ENCODE measurements around the gene RFWD3. TPM values are rescaled to one million over a fixed set of nuclear protein-coding genes. Genes with fewer than 3 reads are reported as not detected.

RFWD3 gene
- total RNA-seq, 1 experiment from 2014 or later = 31.3 TPM

DNA sequence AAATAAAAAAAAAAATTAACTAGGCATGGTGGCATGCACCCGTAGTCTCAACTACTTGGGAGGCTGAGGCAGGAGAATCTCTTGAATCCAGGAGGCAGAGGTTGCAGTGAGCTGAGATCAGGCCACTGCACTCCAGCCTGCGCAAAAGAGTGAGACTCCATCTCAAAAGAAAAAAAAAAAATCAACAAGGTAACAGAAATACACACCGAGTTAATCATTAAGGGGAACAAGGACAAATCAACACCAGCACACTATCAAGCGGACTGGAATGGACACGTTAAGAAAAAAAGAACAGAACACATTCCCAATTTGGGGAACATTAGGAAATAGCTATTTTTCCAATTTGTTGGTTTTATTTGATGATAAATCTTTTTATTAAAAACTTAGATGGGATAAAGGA lies 31.4 kb downstream of the RFWD3 start:
- in situ Hi-C loops (cut with HindIII; ENCODE audit: low pct_unique_long_range_greater_than_20kb, low sequenced_read_pairs) = no loop called here
- no peak for DNase-seq (ENCODE audit: low read depth, low spot score)

DNA sequence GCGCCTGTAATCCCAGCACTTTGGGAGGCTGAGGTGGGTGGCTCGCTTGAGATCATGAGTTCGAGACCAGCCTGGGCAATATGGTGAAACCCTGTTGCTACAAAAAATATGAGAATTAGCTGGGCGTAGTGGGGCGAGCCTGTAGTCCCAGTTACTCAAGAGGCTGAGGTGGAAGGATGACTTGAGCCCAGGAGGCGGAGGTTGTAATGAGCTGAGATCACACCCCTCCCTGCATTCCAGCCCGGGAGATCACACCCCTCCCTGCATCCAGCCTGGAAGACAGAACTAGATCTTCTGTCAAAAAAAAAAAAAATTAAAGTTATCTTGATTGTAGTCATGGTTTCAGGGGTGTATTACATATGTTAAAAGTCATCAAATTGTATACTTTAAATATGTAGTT lies 33.0 kb downstream of the RFWD3 start:
- no peak for DNase-seq (ENCODE audit: low read depth, low spot score)
- in situ Hi-C loops (cut with HindIII; ENCODE audit: low pct_unique_long_range_greater_than_20kb, low sequenced_read_pairs) = no loop called here

DNA sequence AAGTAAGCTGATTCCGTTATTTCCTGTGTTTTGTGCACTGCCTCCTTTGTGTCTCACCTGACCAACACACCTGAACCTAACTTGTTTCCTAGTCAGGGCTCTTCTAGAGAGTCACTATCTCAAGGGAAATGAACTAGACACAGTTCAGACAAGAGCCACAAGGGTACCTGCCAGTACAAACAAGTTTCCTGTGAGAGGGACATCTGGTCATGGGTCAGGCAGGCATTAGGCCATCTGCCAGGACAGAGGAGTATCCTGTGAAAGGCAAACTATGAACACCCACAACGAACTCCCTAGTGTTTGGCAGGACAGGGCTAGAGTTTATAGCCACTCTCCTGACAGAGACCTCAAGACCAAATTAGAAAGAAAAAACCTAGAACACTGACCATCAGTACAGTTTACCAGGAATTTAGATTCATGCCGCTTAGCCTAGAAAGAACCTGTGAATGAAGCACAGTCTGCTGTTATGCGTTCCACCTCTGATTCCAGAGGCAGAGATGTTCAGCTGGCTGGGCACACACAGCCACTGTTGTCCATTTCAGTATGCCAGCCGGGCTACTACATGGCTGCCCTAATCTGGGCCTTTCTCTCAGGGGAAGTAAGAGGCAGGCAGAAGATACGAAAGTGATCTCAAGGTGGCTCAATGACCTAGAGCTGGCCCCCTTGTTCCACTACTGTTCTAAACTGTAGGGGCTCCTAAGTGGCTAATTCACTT lies 39.0 kb downstream of the RFWD3 start:
- no peak for DNase-seq (ENCODE audit: low read depth, low spot score)
- in situ Hi-C loops (cut with HindIII; ENCODE audit: low pct_unique_long_range_greater_than_20kb, low sequenced_read_pairs) = no loop called here

DNA sequence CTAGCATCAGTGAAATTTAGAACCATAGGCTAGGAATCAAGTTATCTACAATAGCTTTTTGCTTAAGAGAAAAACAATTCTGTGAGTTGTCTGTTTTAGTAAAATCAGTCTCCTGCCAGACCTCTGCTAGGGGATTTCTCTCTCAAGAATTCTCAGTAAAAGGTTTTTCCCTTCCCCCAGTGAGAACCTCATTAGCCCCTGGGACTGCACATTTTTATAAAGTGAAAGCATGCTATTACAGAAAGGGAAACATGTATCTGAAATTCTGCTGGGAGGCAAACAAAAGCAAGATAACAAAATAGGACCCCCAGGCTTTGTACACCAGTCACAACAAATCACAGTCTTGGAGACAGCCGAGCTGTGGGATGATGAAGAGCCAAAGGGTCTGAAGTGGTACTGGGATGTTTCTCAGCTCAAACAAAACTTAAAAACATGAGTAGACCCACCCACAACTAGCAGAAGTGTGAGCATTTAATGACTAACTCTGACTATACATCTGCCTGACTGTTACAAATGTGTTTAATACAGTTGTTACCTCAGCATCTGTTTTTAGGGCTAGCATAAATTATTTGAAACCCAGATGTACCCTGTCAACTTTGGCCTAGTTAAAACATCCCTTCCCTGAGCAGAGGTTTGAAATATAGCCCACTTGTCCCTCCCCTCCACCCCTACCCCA lies 39.8 kb downstream of the RFWD3 start:
- no peak for DNase-seq (ENCODE audit: low read depth, low spot score)
- in situ Hi-C loops (cut with HindIII; ENCODE audit: low pct_unique_long_range_greater_than_20kb, low sequenced_read_pairs) = no loop called here

DNA sequence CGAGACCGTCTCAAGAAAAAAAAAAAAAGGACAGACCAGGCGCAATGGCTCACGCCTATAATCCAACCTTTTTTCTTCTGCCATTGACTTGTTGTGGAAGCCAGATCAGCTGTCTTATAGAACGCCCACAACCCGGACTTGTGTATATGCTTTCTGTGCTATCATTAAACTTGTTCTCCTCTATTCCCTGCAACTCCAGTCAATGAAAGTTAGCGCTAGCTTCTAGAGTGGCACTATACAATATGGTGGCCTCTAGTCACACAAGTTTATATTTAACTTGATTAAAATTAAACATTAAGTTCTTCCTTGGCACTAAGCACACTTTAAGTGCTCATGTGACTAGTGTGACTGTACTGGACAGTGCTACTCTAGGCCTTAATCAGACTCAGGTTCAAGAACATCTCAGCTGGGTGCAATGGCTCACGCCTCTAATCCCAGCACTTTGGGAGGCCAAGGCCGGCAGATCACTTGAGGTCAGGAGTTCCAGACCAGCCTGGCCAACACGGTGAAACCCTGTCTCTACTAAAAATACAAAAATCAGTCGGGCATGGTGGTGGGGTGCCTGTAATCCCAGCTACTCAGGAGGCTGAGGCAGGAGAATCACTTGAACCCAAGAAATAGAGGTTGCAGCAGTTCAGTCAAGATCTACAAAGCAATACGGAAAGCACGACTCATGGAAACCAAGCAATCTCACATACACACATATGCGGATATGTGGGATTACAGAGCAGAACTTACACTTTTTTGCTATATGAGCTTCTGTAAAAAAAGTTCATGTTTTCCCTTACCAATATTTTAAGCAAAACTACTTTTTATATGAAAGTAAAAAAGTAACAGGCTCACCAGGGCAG lies 41.0 kb downstream of the RFWD3 start:
- in situ Hi-C loops (cut with HindIII; ENCODE audit: low pct_unique_long_range_greater_than_20kb, low sequenced_read_pairs) = no loop called here
- no peak for DNase-seq (ENCODE audit: low read depth, low spot score)

DNA sequence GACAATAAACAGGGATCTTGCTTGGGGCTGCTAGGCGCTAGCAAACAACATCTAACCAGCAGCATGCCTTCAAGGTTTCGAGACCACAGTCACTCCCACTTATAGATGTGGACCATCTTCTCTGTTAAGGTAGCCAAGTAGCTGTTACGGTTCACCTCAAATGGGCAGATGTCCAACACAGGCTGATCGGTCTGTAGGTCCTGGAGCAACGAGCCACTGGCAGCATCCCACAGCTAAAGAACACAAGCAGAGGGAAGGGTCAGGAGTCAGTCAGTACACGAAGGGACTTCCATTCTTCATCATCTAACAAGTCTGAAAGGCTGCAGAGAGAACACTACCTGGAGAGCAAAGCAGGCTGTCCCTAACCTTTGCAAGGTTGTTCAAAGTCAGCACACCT lies 42.8 kb downstream of the RFWD3 start:
- in situ Hi-C loops (cut with HindIII; ENCODE audit: low pct_unique_long_range_greater_than_20kb, low sequenced_read_pairs) = no loop called here

DNA sequence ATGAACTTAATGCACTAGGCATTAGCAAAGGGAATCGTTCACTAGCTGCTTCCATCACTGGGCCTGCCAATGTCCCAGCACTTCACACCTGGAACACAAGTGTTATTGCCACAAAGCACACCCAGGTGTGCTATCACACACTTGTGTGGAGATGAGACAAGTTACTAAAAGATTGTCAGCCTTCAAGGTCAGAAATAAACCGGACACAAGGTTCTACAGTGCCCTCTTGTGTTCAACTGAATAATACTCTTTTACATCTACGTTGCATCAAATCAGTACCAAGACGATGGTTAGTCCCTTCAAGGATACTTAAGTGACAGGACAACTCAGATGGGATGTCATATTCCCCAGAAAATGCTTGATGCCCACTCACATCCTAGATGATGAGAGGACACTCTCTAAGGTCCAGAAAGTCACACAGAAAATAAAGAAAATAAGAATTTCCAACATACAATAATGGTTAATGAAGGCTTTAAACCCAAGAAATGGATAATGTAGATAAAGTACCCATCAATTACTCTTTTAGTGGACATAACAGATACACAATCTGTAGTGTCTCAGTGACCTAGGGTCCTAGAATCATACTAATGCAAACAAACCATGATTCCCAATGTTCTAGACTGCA lies 43.4 kb downstream of the RFWD3 start:
- DNase-seq (ENCODE audit: low read depth, low spot score) = peak; percentile 65
- in situ Hi-C loops (cut with HindIII; ENCODE audit: low pct_unique_long_range_greater_than_20kb, low sequenced_read_pairs) = no loop called here

More for the DNA sequence above, 42.8 kb downstream of the RFWD3 start:
- no peak for DNase-seq (ENCODE audit: low read depth, low spot score)

DNA sequence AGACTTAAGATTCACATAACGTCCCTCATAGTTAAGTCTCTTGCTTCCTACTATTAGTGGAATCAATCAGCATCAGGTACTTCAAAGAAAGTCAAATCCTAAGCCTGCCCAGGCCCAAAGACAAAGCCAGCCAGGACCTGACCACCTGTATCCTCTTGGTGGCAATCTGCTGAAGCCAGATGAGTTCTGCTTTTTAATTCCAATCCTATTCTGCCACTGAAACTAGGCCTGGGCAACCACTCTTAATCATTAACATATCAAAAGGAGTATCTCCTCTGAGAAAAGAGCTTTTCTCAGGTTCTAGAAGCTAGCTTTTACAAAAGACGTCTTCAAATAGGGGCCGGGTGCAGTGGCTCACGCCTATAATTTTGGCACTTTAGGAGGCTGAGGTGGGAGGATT lies 44.7 kb downstream of the RFWD3 start:
- in situ Hi-C loops (cut with HindIII; ENCODE audit: low pct_unique_long_range_greater_than_20kb, low sequenced_read_pairs) = no loop called here
- no peak for DNase-seq (ENCODE audit: low read depth, low spot score)

DNA sequence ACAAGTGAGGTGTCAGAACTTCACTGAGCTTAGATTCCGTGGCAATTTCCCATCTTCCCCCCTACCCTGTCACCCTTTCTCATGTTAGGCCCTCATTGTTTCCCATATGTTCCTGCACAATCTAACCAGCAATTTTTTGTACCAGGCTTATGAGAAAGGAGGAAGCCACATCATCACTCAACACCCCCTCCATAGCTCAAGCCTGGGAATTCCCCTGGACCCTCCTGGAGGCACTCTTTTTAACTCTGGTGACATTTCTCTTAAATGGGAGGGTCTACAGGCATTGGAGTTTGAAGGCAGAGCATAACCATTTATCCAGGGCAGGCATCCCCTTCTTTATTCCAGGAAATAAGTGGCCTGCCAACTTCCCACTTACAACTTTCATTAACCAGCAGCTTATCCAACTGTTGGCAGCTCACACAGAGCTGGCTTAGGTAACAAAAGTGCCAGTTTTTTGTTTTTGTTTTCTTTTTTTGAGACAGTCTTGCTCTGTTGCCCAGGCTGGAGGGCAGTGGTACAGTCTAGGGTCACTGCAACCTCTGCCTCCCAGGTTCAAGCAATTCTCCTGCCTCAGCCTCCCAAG lies 49.4 kb downstream of the RFWD3 start:
- DNase-seq (ENCODE audit: low read depth, low spot score) = no peak
- in situ Hi-C loops (cut with HindIII; ENCODE audit: low pct_unique_long_range_greater_than_20kb, low sequenced_read_pairs) = no loop called here

DNA sequence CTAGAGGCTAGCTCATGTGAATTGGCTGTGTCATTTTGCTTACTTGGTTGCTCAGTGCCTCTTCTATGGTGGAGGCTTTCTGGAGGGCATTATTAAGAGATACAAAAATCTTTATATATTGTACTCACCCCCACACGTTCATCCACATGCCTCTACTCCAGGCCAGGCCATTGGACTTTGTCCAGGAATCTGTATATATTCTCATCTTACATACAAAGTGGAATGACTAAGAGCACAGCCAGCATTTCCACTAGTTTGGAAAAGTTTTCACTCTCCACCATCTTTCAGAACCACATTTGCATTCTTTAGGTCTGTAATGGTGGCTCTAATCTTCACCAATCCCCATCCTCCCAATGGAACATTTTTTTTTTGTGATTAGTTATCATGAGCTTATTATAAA lies 55.0 kb downstream of the RFWD3 start:
- DNase-seq (ENCODE audit: low read depth, low spot score) = no peak
- in situ Hi-C loops (cut with HindIII; ENCODE audit: low pct_unique_long_range_greater_than_20kb, low sequenced_read_pairs) = no loop called here

DNA sequence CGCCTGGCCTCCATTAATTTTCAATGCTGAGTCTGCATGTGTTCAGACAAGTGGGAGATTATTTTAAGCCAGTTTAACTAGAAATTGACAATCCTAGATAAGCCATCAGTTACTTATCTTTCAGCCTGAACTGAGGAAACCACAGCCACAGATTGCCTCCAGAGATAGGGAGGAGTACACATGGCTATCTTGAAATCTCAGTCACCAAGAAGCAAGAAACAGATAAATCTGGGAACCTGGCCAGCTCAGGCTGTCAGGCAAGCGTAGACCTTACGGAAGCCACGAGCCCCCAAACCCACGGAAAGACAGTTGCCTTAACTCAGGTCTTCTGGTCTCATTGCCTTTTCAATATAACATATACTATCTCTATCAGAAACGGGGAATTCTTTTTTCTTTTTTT lies 57.7 kb downstream of the RFWD3 start:
- in situ Hi-C loops (cut with HindIII; ENCODE audit: low pct_unique_long_range_greater_than_20kb, low sequenced_read_pairs) = no loop called here
- no peak for DNase-seq (ENCODE audit: low read depth, low spot score)

DNA sequence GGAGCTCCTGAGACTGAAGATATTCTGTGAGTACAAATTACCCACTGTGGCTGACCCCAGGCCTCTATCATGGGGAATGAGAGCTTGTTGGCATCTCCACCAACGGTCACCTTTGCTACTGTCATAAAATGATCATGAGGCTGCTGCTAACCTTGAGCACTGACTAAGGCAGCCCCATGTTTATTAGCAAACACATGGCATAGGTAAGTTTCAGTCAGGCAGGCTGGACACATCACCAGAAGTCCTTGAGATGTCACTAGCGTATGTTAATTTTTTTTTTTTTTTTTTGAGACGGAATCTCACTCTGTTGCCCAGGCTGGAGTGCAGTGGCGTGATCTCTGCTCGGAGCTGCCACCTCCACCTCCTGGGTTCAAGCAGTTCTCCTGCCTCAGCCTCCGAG lies 58.3 kb downstream of the RFWD3 start:
- DNase-seq (ENCODE audit: low read depth, low spot score) = no peak
- in situ Hi-C loops (cut with HindIII; ENCODE audit: low pct_unique_long_range_greater_than_20kb, low sequenced_read_pairs) = no loop called here

DNA sequence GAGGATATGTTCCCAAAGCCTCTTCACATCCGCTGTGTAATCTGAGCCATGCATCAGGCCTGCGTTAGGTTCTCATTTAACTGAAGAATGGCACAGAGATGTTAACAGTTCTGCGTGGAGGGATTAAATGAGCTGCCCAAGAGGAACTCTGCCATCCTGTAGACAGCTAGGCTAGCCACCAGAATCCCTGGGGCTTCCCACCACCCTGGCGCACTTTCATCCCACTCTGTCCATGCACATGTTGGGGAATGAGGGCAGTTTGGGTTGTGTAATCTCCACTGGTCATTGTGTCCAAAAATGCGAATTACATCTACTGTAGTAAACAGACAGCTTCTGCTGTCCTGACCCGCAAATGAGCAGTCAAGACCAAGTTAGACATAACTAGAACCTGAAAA lies 58.7 kb downstream of the RFWD3 start:
- in situ Hi-C loops (cut with HindIII; ENCODE audit: low pct_unique_long_range_greater_than_20kb, low sequenced_read_pairs) = no loop called here
- no peak for DNase-seq (ENCODE audit: low read depth, low spot score)

DNA sequence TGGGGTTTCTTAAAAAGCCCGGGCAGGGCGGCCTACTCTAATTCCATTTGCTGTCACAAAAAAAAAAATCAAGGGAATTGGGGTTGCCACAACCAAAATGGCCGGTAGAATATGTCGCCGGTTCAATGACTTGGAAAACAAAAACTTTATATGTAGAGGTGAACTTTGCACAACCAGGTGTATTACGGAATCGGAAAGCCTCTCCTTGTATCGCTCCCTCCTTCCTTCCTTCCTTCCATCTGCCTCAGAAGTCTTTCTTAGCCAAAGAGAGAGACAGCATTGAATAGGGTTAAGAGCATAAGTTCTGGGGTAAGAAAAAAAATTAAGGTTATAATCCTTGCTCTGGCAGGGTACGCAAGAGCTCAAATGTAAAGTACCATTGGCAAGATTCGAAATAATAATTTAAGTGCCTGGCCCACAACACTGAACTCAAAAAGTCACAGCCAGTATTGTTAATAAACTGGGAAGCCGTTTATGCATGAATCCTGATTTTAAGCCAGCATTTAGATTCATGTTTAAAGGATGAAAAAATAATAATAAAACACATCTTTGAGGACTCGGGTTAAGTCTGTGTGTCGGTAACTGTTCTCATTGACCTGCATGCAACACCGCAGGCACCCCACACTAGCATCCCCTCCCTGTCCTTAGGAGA lies 59.2 kb downstream of the RFWD3 start:
- no peak for DNase-seq (ENCODE audit: low read depth, low spot score)
- in situ Hi-C loops (cut with HindIII; ENCODE audit: low pct_unique_long_range_greater_than_20kb, low sequenced_read_pairs) = no loop called here

DNA sequence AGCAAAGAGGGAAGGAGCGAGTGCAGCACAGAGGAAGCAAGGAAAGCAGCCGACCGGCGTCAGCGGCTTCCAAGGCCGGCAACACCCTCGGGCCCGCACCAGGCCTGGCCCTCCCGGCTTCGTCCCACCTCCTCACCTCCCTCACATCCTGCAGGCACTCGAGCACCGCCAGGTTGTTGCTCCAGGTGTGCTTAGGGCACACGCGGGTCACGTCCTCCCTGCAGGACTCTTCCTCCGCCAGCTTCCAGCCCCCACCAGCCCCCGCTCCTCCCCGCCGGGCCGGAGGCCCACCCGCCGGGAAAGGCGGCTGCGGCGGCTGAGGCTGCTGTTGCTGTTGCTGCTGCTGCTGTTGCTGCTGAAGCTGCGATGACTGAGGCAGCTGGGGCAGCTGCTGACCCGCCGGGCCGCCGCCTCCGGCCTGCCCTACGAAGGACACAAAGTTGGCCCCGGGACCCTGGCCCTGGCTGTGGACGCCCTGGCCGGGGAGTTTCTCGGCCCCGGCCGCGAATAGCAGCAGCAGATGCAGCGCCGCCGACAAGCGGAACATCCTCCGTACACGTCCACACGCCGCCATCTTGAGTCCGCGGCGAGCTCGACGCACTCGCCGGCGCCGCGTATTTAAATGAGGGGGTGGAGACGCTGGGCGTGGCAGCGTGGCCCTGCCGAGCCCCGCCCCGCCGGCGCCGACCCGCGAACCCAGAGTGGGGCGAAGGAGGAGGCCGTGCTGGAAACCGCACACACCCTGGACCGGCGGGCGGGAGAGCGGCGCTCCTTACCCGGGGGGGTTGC lies 60.0 kb downstream of the RFWD3 start, which contains the start of gene GLG1:
TSS of gene GLG1 (minus strand) at position 594 of the 789 bp plus-strand sequence. CDS start at position 574, 20 bp downstream.
- peak; percentile 79 for DNase-seq (ENCODE audit: low read depth, low spot score)
- in situ Hi-C loops (cut with HindIII; ENCODE audit: low pct_unique_long_range_greater_than_20kb, low sequenced_read_pairs) = no loop called here

DNA sequence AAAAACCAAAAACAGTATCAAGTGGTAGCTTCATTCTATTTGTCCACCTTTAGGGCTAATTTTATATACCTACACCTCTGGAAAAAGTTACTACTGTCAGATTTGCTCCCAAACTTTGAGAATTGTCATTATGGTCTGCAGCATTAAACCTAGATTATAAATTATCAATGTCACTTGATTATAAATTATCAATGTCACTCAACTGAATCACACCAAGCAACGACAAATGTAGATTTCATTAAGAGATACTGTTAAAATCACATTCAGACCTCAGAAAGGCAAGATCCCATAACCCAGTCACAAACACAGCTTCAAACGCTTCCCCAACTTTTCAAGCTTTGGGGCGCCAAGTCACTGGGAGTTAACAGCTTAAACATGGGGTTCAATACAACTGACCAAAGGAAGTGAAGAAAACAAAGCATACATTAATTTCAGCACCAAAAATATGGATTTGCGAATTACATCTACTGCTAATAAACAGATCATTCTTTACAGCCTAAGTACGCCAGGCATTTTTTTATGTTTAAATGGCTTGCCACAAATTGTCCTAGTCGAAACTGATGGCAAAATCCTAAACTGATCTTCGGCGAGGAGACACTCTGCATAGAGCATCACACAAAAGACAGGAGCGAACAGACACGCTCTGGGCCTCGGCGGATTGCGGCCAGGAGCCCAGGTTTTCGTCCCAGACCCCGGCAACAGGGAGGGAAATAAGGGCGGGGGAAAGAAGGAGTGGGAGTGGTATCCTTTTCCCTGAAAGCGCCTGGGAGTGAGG lies 60.7 kb downstream of the RFWD3 start:
- in situ Hi-C loops (cut with HindIII; ENCODE audit: low pct_unique_long_range_greater_than_20kb, low sequenced_read_pairs) = no loop called here
- no peak for DNase-seq (ENCODE audit: low read depth, low spot score)
